Measurements from ENCODE around the gene JADE3.
"Not testable (repeated sequence)": the region's sequence is repeated elsewhere in the genome, so short reads cannot be mapped to it uniquely, and the experiment has no call there.

The JADE3 gene

DNA sequence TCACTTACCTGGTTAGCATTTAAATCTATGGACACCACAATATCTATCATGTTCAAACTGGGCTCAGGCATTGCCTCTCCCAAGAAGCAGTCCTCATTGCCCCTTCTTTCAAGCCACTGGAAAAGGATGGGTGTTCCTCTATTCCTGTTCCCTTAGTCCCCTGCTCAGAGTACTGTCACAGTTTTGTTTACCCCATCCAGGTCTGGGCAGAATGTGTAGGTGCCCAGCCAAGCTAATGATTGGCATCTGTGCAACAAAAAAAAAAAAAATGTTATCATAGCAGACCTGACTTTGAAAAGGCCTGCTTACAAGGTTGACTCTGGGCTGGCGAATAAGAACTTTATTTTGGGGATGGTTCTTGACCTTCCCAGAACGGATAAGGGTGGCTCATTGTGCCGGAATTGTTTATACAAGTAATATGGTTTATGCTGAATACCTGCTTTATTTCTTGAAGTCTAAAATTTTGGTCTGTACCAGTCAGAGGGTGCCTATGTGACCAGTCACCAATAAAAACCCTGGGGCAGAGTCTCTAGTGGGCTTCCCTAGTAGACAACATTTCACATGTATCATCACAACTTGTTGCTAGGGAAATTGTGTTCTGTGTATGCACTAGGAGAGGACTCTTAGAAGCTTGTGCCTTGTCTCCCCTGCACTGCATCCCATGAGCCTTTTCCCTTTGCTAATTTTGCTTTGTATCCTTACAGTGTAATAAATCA, 47.9 kb downstream of the JADE3 start:
- no peak overlapping the region for H3K27ac Mint-ChIP-seq
- H3K27me3 Mint-ChIP-seq: no peaks in the 10 kb centered on the region
- no peaks in the 10 kb centered on the region for H3K9me3 Mint-ChIP-seq (ENCODE audit: low read depth)
- no peaks in the 10 kb centered on the region for H3K36me3 Mint-ChIP-seq
- no peak overlapping the region for H3K4me3 Mint-ChIP-seq
- no peaks in the 10 kb centered on the region for H3K4me1 Mint-ChIP-seq (ENCODE audit: low read depth)

DNA sequence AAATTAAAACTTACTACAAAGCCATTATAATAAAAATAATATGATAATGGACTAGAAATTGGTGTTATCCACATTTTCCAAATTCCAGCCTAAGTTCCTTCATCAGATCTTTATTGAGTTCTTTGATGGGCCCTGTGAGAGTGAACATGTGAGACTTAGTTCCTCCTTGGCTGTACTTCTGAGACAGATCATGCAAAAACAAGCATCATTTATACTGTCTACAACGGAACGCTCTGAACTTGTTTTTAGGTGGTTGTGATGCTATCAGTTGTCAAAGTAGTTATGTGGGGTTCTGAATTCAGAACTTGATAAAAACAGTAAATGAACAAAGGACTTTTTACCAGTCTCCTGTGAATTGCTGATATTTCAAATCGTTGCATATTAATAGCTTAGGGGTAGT, 48.9 kb downstream of the JADE3 start:
- no peak overlapping the region for H3K27ac Mint-ChIP-seq
- no peaks in the 10 kb centered on the region for H3K27me3 Mint-ChIP-seq
- no peaks in the 10 kb centered on the region for H3K36me3 Mint-ChIP-seq
- H3K9me3 Mint-ChIP-seq (ENCODE audit: low read depth): no peaks in the 10 kb centered on the region
- H3K4me3 Mint-ChIP-seq: no peak overlapping the region
- no peaks in the 10 kb centered on the region for H3K4me1 Mint-ChIP-seq (ENCODE audit: low read depth)

GRCh38 chrX:46961574-46962283, 49.5 kb downstream of the JADE3 start:
- Mint-ChIP-seq H3K4me1 (ENCODE audit: low read depth) (no peaks in the 10 kb centered on the region), H3K27me3 (no peaks in the 10 kb centered on the region), H3K9me3 (ENCODE audit: low read depth) (no peaks in the 10 kb centered on the region), H3K4me3 (no peak overlapping the region), H3K36me3 (no peaks in the 10 kb centered on the region), H3K27ac (no peak overlapping the region)

GRCh38 chrX:46965125-46965758, 53.0 kb downstream of the JADE3 start:
- H3K4me3 Mint-ChIP-seq: no peak overlapping the region
- H3K4me1 Mint-ChIP-seq (ENCODE audit: low read depth): no peaks in the 10 kb centered on the region
- no peak overlapping the region for H3K27ac Mint-ChIP-seq
- H3K9me3 Mint-ChIP-seq (ENCODE audit: low read depth): no peaks in the 10 kb centered on the region
- H3K27me3 Mint-ChIP-seq: peaks cover 4% of the 10 kb centered on the region
- H3K36me3 Mint-ChIP-seq: no peaks in the 10 kb centered on the region

- H3K27me3 Mint-ChIP-seq: peaks cover 4% of the 10 kb centered on the region
- no peaks in the 10 kb centered on the region for H3K4me1 Mint-ChIP-seq (ENCODE audit: low read depth)
- H3K9me3 Mint-ChIP-seq (ENCODE audit: low read depth): no peaks in the 10 kb centered on the region
- H3K4me3 Mint-ChIP-seq: no peak overlapping the region
- no peaks in the 10 kb centered on the region for H3K36me3 Mint-ChIP-seq
- H3K27ac Mint-ChIP-seq: no peak overlapping the region
These were observed 55.3 kb downstream of the JADE3 start for GRCh38 chrX:46967547-46967946.

DNA sequence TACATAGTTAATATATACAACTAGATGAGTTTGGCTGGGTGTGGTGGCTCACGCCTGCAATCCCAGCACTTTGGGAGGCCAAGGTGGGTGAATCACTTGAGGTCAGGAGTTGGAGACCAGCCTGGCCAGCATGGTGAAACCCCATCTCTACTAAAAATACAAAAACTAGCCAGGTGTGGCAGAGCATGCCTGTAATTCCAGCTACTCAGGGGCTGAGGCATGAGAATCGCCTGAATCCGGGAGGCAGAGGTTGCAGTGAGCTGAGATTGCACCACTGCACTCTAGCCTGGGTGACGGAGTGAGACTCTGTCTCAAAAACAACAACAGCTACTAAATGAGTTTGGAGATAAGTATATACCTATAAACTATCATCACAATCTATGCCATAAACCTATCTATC, 64.8 kb downstream of the JADE3 start:
- H3K36me3 Mint-ChIP-seq; H3K4me1 Mint-ChIP-seq (ENCODE audit: low read depth); H3K4me3 Mint-ChIP-seq; H3K27ac Mint-ChIP-seq; H3K27me3 Mint-ChIP-seq; H3K9me3 Mint-ChIP-seq (ENCODE audit: low read depth): not testable (repeated sequence)

DNA sequence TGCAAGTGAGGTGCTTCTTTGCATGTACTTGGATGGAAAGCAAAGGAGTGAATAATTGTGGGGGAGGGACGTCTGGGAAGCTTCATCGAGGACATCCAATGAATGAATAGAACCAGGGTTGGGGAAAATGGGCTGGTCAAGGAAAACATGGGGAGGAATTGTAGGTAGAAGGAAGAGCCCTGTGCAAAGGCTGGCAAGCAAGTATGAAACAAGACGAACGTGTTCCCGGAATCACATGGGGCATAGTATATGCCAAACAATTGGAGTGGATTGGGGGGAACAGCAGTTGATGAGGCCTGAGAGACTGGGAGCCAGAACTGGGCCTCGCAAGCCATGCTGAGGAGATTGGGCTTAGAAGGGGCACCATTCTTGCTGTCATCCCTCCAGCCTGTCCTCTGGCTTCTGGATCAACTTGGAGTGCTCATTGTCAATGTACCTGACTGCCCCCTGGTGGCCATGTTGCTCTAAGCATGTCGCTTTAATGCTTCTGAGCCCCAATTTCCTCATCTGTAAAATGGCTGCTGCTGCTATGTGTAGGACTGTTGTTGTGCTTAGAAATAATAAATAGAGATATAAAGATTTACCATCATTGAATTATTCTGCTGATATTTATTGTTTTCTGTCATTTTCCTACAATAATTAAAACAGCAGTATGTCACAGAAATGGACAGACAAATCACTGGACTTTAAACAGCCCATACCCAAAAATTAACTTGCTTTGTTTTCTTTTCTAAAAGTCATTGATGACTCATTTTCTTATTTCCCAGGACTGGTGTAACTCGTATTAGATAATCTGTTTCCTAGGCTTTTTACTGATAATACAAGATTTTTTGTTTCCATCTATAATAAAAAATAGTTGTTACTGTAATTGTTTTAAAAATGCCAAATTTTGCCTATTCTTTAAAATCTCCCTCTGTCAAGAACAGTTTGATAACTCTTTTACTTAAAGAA, 66.4 kb downstream of the JADE3 start:
- no peaks in the 10 kb centered on the region for H3K36me3 Mint-ChIP-seq
- no peaks in the 10 kb centered on the region for H3K27me3 Mint-ChIP-seq
- H3K4me3 Mint-ChIP-seq: no peak overlapping the region
- H3K9me3 Mint-ChIP-seq (ENCODE audit: low read depth): no peaks in the 10 kb centered on the region
- H3K27ac Mint-ChIP-seq: no peak overlapping the region
- H3K4me1 Mint-ChIP-seq (ENCODE audit: low read depth): no peaks in the 10 kb centered on the region

GRCh38 chrX:46984705-46985104, 72.5 kb downstream of the JADE3 start:
- Mint-ChIP-seq H3K4me1 (ENCODE audit: low read depth) (no peaks in the 10 kb centered on the region), H3K27me3 (no peaks in the 10 kb centered on the region), H3K9me3 (ENCODE audit: low read depth) (peaks cover 4% of the 10 kb centered on the region), H3K4me3 (no peak overlapping the region), H3K27ac (no peak overlapping the region), H3K36me3 (no peaks in the 10 kb centered on the region)

GRCh38 chrX:46989548-46989947, 77.3 kb downstream of the JADE3 start:
- Mint-ChIP-seq H3K27ac (no peak overlapping the region), H3K4me3 (no peak overlapping the region), H3K4me1 (ENCODE audit: low read depth) (no peaks in the 10 kb centered on the region), H3K9me3 (ENCODE audit: low read depth) (peaks cover 5% of the 10 kb centered on the region), H3K36me3 (no peaks in the 10 kb centered on the region), H3K27me3 (no peaks in the 10 kb centered on the region)

GRCh38 chrX:46991664-46992063, 79.4 kb downstream of the JADE3 start:
- no peaks in the 10 kb centered on the region for H3K4me1 Mint-ChIP-seq (ENCODE audit: low read depth)
- peaks cover 5% of the 10 kb centered on the region for H3K9me3 Mint-ChIP-seq (ENCODE audit: low read depth)
- H3K4me3 Mint-ChIP-seq: no peak overlapping the region
- H3K27ac Mint-ChIP-seq: no peak overlapping the region
- H3K27me3 Mint-ChIP-seq: no peaks in the 10 kb centered on the region
- H3K36me3 Mint-ChIP-seq: no peaks in the 10 kb centered on the region

- no peaks in the 10 kb centered on the region for H3K4me1 Mint-ChIP-seq (ENCODE audit: low read depth)
These were observed 79.8 kb downstream of the JADE3 start for GRCh38 chrX:46992070-46992469.

GRCh38 chrX:46994096-46994495, 81.9 kb downstream of the JADE3 start:
- H3K27ac Mint-ChIP-seq: no peak overlapping the region
- H3K36me3 Mint-ChIP-seq: no peaks in the 10 kb centered on the region
- peaks cover 5% of the 10 kb centered on the region for H3K9me3 Mint-ChIP-seq (ENCODE audit: low read depth)
- no peak overlapping the region for H3K4me3 Mint-ChIP-seq
- no peaks in the 10 kb centered on the region for H3K4me1 Mint-ChIP-seq (ENCODE audit: low read depth)
- no peaks in the 10 kb centered on the region for H3K27me3 Mint-ChIP-seq

More at GRCh38 chrX:46992070-46992469, 79.8 kb downstream of the JADE3 start:
- no peaks in the 10 kb centered on the region for H3K27me3 Mint-ChIP-seq
- H3K36me3 Mint-ChIP-seq: no peaks in the 10 kb centered on the region
- H3K4me3 Mint-ChIP-seq: no peak overlapping the region
- no peak overlapping the region for H3K27ac Mint-ChIP-seq
- H3K9me3 Mint-ChIP-seq (ENCODE audit: low read depth): peaks cover 5% of the 10 kb centered on the region

- H3K27me3 Mint-ChIP-seq: no peaks in the 10 kb centered on the region
- no peaks in the 10 kb centered on the region for H3K36me3 Mint-ChIP-seq
- no peak overlapping the region for H3K27ac Mint-ChIP-seq
- H3K9me3 Mint-ChIP-seq (ENCODE audit: low read depth): no peaks in the 10 kb centered on the region
- no peaks in the 10 kb centered on the region for H3K4me1 Mint-ChIP-seq (ENCODE audit: low read depth)
- no peak overlapping the region for H3K4me3 Mint-ChIP-seq
These were observed 99.9 kb downstream of the JADE3 start for GRCh38 chrX:47012131-47012530.

DNA sequence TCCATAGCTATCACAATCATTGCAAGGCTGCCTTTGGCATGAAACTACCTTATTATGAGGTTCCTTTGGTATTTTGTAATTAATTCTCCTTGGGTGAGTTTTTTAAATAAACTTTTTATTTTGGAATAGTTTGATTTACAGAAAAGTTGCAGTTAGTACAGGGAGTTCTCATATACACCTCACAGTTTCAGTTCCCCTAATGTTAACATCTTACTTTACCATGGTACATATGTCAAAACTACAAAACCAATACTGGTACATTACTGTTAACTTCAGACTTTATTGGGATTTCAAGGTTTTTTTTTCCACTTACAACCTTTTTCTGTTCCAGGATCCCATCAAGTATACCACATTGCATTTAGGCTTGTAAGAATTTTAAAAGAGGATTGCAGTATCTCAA, 114.0 kb downstream of the JADE3 start:
- Mint-ChIP-seq H3K36me3 (no peaks in the 10 kb centered on the region), H3K27ac (no peak overlapping the region), H3K4me3 (no peak overlapping the region), H3K27me3 (no peaks in the 10 kb centered on the region), H3K4me1 (ENCODE audit: low read depth) (no peaks in the 10 kb centered on the region), H3K9me3 (ENCODE audit: low read depth) (no peaks in the 10 kb centered on the region)

DNA sequence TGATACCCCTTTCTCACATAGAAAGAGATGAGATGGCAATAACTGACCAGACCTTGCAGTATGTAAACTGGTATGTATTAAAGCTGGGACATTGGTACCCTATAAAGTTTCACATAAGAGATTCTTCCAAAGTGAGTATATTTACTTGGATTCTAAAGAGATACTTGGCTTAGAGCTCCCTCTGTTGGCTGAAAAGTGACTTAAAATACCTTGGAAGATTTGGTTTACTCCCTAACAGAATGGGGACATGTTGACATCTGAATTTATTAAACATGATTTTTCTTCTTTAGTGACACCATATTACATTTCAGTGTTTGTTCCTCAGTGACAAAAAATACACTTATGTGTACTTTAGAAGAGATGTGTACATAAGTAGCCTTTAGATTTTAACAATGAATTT, 118.1 kb downstream of the JADE3 start:
- Mint-ChIP-seq H3K4me3 (no peak overlapping the region), H3K36me3 (no peaks in the 10 kb centered on the region), H3K9me3 (ENCODE audit: low read depth) (no peaks in the 10 kb centered on the region), H3K27ac (no peak overlapping the region), H3K4me1 (ENCODE audit: low read depth) (no peaks in the 10 kb centered on the region), H3K27me3 (no peaks in the 10 kb centered on the region)
